Measurements from ENCODE around the gene GTF2IRD1.
"Not testable (repeated sequence)": the region's sequence is repeated elsewhere in the genome, so short reads cannot be mapped to it uniquely, and the experiment has no call there.

Gene GTF2IRD1

GRCh38 chr7:74485611-74486010 is 31.9 kb downstream of the GTF2IRD1 start:
- Mint-ChIP-seq H3K9me3 (no peaks in the 10 kb centered on the region), H3K27me3 (ENCODE audit: low read depth) (peaks cover 4% of the 10 kb centered on the region), H3K4me1 (ENCODE audit: low read depth) (no peaks in the 10 kb centered on the region), H3K4me3 (no peak overlapping the region), H3K27ac (no peak overlapping the region), H3K36me3 (ENCODE audit: low read depth) (no peaks in the 10 kb centered on the region)

DNA sequence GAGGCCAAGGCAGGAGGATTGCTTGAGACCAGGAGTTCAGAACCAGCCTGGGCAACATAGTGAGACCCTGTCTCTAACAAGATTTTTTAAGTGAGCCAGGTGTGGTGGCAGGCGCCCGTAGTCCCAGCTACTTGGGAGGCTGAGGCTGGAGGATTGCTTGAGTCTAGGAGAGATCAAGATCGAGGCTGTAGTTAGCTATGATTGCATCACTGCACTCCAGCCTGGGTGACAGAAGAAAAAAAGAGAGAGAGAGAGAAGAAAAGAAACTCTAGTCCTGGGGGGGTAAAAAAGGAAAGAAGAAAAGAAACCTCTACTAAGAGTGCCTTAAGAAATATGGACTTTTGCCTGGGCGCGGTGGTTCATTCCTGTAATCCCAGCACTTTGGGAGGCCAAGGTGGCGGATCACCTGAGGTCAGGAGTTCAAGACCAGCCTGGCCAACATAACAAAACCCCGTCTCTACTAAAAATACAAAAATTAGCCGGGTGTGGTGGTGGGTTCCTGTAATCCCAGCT is 34.9 kb downstream of the GTF2IRD1 start:
- not testable (repeated sequence) for H3K36me3 Mint-ChIP-seq (ENCODE audit: low read depth); H3K9me3 Mint-ChIP-seq; H3K27ac Mint-ChIP-seq

DNA sequence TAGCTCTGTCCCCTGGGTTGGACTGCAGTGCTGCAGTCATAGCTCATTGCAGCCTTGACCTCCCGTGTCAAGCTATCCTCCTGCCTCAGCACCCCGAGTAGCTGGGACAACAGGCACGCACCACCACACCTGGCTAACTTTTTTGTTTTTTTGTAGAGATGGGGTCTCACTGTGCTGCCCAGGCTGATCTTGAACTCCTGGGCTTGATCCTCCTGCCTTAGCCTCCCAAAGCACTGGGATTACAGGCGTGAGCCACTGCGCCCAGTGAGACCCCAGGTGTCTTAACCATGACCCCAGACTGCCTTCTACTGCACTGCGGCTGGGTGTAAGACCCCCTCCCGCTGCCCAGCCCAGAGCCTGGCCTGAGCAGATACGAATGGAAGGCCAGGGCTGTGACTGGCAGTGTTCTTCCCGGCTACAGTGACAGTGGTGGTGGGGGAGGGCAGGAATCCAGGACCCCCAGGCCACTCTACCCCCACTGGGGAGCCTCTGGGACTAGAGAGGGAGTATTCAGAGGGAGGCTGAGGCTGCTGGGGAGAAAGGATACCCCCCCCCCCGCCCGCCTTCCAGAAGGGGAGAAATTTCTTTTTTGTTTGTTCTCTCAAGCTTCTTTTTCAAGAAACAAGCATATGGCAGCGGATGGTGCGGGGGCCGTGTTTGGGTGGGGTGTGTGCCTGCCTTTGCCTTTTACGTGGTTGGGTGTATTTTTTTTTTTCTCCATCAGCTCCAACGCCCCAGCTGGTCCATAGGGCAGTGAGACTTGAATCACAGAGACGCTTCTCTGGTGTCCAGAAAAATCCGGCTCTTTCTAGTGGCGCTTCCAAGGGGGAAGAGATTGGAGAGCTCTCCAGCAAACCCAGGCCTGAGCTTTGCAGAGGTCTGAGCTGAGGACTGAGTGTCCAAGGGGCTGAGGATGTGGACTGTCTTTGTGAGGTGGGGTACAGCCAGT is 36.6 kb downstream of the GTF2IRD1 start:
- H3K4me1 Mint-ChIP-seq (ENCODE audit: low read depth) = no peaks in the 10 kb centered on the region
- H3K9me3 Mint-ChIP-seq = peaks cover 3% of the 10 kb centered on the region
- peaks cover 4% of the 10 kb centered on the region for H3K27me3 Mint-ChIP-seq (ENCODE audit: low read depth)
- no peaks in the 10 kb centered on the region for H3K36me3 Mint-ChIP-seq (ENCODE audit: low read depth)
- H3K4me3 Mint-ChIP-seq = no peak overlapping the region
- H3K27ac Mint-ChIP-seq = no peak overlapping the region

More for the DNA sequence above, 34.9 kb downstream of the GTF2IRD1 start:
- not testable (repeated sequence) for H3K4me3 Mint-ChIP-seq; H3K27me3 Mint-ChIP-seq (ENCODE audit: low read depth); H3K4me1 Mint-ChIP-seq (ENCODE audit: low read depth)

- H3K9me3 Mint-ChIP-seq = peaks cover 10% of the 10 kb centered on the region
- H3K27me3 Mint-ChIP-seq (ENCODE audit: low read depth); H3K4me3 Mint-ChIP-seq; H3K36me3 Mint-ChIP-seq (ENCODE audit: low read depth); H3K27ac Mint-ChIP-seq; H3K4me1 Mint-ChIP-seq (ENCODE audit: low read depth): not testable (repeated sequence)
These were observed 37.8 kb downstream of the GTF2IRD1 start for GRCh38 chr7:74491490-74491889.

DNA sequence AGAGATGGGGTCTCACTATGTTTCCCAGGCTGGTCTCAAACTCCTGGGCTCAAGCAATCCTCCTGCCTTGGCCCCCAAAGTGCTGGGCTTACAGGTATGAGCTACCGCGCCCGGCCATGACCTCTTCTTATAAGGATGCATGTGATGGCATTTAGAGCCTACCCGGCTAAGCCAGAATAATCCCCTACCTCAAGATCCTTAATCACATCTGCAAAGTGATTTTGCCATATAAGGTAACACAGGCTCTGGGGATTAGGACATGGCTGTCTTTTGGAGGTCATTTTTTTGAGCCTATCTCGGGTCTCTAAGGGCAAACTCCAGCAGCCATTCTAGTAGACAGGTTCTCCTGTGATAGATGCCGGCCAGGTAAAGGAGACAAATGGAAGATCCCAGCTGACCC is 39.6 kb downstream of the GTF2IRD1 start:
- Mint-ChIP-seq H3K27ac (no peak overlapping the region), H3K27me3 (ENCODE audit: low read depth) (peaks cover 4% of the 10 kb centered on the region), H3K36me3 (ENCODE audit: low read depth) (no peaks in the 10 kb centered on the region), H3K9me3 (peaks cover 10% of the 10 kb centered on the region), H3K4me3 (no peak overlapping the region), H3K4me1 (ENCODE audit: low read depth) (no peaks in the 10 kb centered on the region)

- Mint-ChIP-seq H3K9me3 (peaks cover 10% of the 10 kb centered on the region), H3K4me3 (no peak overlapping the region), H3K27me3 (ENCODE audit: low read depth) (no peaks in the 10 kb centered on the region), H3K4me1 (ENCODE audit: low read depth) (no peaks in the 10 kb centered on the region), H3K36me3 (ENCODE audit: low read depth) (no peaks in the 10 kb centered on the region), H3K27ac (no peak overlapping the region)
These were observed 40.4 kb downstream of the GTF2IRD1 start for GRCh38 chr7:74494076-74494548.

DNA sequence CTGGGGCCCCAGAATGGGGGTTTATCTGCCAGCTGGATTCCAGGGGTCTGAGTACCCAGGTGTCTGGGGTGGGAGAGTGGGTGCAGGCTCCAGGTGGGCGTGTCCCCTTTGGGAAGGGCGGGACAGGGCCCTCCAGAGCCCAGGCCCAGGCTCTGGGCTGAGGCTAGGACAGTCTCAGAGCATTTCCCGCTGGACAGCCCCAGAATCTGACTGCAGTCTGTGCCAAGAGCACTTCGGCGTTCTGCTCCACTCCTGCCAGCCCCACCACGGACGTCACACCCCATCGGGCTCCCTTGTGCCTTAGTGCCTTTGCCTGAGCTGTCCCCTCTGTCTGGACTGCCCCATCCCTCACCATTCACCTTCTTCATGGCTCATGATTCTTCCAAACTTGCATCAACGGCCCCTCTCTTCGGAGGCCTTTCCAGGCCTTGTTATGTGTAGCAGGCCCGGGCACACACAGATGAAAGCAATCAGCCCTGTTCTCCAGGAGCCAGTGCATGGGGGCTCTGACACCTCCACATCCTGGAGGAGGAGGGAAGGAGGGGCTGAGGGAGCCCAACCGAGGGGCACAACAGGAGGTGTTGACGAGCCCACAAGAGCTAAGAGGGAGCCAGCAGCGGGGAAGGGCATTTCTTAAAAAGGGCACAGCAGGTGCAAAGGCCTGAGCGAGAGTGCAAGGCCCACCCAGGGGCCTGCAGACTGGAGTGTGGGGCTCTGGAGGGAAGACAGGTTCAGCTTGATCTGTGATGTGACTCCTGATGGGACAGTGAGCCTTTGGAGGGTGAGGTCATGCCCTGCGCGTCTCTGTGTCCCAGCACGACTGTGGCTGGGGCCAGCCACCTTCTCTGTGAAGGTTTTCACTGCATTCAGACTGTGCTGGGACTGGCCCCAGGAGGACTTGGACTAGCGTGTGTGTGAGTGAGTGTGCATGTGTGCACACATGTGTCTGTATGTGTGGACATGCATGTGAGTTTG is 41.7 kb downstream of the GTF2IRD1 start:
- Mint-ChIP-seq H3K4me1 (ENCODE audit: low read depth) (no peaks in the 10 kb centered on the region), H3K4me3 (no peak overlapping the region), H3K9me3 (peaks cover 10% of the 10 kb centered on the region), H3K36me3 (ENCODE audit: low read depth) (no peaks in the 10 kb centered on the region), H3K27me3 (ENCODE audit: low read depth) (no peaks in the 10 kb centered on the region), H3K27ac (no peak overlapping the region)

- Mint-ChIP-seq H3K4me3 (no peak overlapping the region), H3K9me3 (peaks cover 10% of the 10 kb centered on the region), H3K36me3 (ENCODE audit: low read depth) (no peaks in the 10 kb centered on the region), H3K4me1 (ENCODE audit: low read depth) (no peaks in the 10 kb centered on the region), H3K27me3 (ENCODE audit: low read depth) (no peaks in the 10 kb centered on the region), H3K27ac (no peak overlapping the region)
These were observed 42.6 kb downstream of the GTF2IRD1 start for GRCh38 chr7:74496272-74496671.

DNA sequence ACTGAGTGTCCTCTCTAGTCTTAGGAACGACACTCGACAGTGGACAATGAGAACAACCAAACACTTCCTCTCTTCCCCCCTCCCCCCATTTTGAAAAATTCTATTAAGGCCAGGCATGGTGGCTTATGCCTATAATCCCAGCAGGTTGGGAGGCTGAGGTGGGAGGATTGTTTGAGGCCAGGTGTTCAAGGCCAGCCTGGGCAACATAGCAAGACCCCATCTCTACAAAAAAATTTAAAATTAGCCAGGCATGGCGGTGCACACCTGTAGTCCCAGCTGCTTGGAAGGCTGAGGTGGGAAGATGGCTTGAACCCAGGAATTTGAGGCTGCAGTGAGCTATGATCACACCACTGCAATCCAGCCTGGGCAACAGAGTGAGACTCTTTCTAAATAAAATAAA is 43.1 kb downstream of the GTF2IRD1 start:
- H3K27me3 Mint-ChIP-seq (ENCODE audit: low read depth); H3K36me3 Mint-ChIP-seq (ENCODE audit: low read depth); H3K27ac Mint-ChIP-seq; H3K4me1 Mint-ChIP-seq (ENCODE audit: low read depth); H3K4me3 Mint-ChIP-seq: not testable (repeated sequence)
- peaks cover 10% of the 10 kb centered on the region for H3K9me3 Mint-ChIP-seq

- Mint-ChIP-seq H3K4me3 (no peak overlapping the region), H3K27ac (no peak overlapping the region), H3K36me3 (ENCODE audit: low read depth) (no peaks in the 10 kb centered on the region), H3K27me3 (ENCODE audit: low read depth) (no peaks in the 10 kb centered on the region), H3K4me1 (ENCODE audit: low read depth) (no peaks in the 10 kb centered on the region), H3K9me3 (peaks cover 7% of the 10 kb centered on the region)
These were observed 44.6 kb downstream of the GTF2IRD1 start for GRCh38 chr7:74498354-74498753.

DNA sequence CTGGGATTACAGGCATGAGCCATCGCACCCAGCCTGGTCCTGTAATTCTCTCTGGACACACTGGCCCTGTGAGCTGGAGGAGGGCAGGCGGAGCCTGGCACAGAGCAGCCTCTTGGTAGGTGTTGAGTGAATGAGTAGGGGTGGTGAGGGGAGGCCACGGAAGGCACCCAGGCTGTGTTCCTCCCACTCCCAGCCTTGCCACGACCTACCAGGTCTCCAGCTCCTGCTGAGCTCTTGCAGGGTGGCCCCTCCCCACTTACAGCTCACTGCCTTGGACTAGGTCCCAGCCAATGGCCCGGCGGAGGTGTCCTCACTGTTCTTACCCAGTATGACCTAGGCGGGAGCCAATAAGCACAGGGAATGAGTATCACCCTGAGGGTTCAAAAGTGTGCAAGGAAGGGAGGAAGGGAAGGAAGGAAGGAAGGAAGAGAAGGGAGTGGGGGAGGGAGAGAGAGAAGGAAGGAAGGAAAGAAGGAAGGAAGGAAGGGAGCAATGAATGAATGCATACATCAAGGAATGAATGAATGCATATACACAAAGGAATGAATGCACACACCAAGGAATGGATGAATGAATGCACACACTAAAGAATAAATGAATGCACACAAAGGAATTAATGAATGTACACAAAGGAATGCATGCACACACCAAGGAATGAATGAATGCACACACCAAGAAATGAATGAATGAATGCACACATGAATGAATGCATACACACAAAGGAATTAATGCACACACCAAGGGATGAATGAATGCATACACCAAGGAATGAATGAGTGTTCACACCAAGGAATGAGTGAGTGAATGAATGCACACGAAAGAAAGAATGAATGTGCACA is 45.5 kb downstream of the GTF2IRD1 start:
- H3K9me3 Mint-ChIP-seq = peaks cover 7% of the 10 kb centered on the region
- no peaks in the 10 kb centered on the region for H3K27me3 Mint-ChIP-seq (ENCODE audit: low read depth)
- H3K4me1 Mint-ChIP-seq (ENCODE audit: low read depth) = no peaks in the 10 kb centered on the region
- H3K36me3 Mint-ChIP-seq (ENCODE audit: low read depth) = no peaks in the 10 kb centered on the region
- H3K27ac Mint-ChIP-seq = no peak overlapping the region
- no peak overlapping the region for H3K4me3 Mint-ChIP-seq

DNA sequence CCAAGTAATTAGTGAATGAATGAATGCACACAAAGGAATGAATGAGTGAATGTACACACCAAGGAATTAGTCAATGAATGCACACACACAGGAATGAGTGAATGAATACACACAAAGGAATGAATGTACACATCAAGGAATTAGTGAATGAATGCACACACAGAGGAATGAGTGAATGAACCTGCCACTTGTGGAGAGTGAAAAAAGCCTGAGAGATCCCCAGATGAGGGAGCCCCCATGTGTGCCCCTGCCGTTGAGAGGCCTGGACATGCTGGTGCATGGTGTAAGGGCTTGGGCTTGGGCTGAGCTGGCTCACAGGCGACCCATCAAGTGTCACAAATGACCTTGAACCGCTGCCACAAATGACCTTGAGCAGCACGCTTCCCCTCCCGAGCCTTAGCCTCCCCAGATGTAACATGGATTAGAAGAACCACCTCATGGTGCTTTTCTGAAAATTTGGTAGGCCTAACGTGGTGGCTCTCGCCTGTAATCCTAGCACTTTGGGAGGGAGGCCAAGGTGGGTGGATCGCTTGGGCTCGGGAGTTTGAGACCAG is 46.2 kb downstream of the GTF2IRD1 start:
- Mint-ChIP-seq H3K27me3 (ENCODE audit: low read depth) (no peaks in the 10 kb centered on the region), H3K9me3 (peaks cover 7% of the 10 kb centered on the region), H3K36me3 (ENCODE audit: low read depth) (no peaks in the 10 kb centered on the region), H3K4me1 (ENCODE audit: low read depth) (no peaks in the 10 kb centered on the region), H3K27ac (no peak overlapping the region), H3K4me3 (no peak overlapping the region)

- Mint-ChIP-seq H3K27me3 (ENCODE audit: low read depth) (no peaks in the 10 kb centered on the region), H3K36me3 (ENCODE audit: low read depth) (no peaks in the 10 kb centered on the region), H3K27ac (no peak overlapping the region), H3K9me3 (peaks cover 2% of the 10 kb centered on the region), H3K4me1 (ENCODE audit: low read depth) (no peaks in the 10 kb centered on the region), H3K4me3 (no peak overlapping the region)
These were observed 47.6 kb downstream of the GTF2IRD1 start for GRCh38 chr7:74501298-74501697.

Data from T-helper 1 cell treated with Interleukin-12 subunit alpha and Interleukin-12 subunit beta and Interleukin-4 antibody, amounts not matched to agents 30 μg/mL and 1 μg/mL, for 36 hours (primary cell).